Sigmoid colon (tissue), 7 donors: Measurements from ENCODE around the gene ZIC1. TPM values are rescaled to one million over a fixed set of nuclear protein-coding genes. Genes with fewer than 3 reads are reported as not detected.

Experiments used
- DNase-seq: peaks from one replicate; pipeline ENCODE4 v3.0.0-alpha.2; 2019
- H3K27ac ChIP-seq, 4 donors: fragments of 200-600 bp; sonication (generic); one replicate each; pipeline ENCODE4 v1.5.1; 2016 to 2019; ENCODE audit warnings: mild to moderate bottlenecking in 1 of 4
- H3K27me3 ChIP-seq, 3 donors: fragments of 200-600 bp; sonication (generic); one replicate each; pipeline ENCODE4 v1.5.1; 2019; ENCODE audit warnings: mild to moderate bottlenecking in 1 of 3
- H3K36me3 ChIP-seq, 4 donors: fragments of 200-600 bp; sonication (generic); one replicate each; pipeline ENCODE4 v1.5.1; 2016 to 2019
- H3K4me1 ChIP-seq, 4 donors: fragments of 200-600 bp; sonication (generic); one replicate each; pipeline ENCODE4 v1.5.1; 2017 to 2019
- H3K4me3 ChIP-seq, 4 donors: fragments of 200-600 bp; sonication (generic); one replicate each; pipeline ENCODE4 v1.5.1; 2017 to 2019; ENCODE audit warnings: mild to moderate bottlenecking in 2 of 4, moderate library complexity in 1 of 4
- H3K9me3 ChIP-seq, 4 donors: fragments of 200-600 bp in 3 of 4; sonication (generic) in 3 of 4; one replicate each; pipeline versions ENCODE4 v1.5.1 to v1.6.1; 2013 to 2019
- EP300 ChIP-seq, 4 donors: sonication (generic); formaldehyde crosslinking; IDR thresholded peaks; one replicate each; pipeline ENCODE4 v1.6.1; 2017; ENCODE audit warnings: antibody characterized with exemption in 4 of 4
- POLR2A ChIP-seq, 2 donors: fragments of 450-650 bp; IDR thresholded peaks; one replicate each; pipeline ENCODE4 v1.6.1; 2016; ENCODE audit warnings: antibody characterized with exemption in 2 of 2, mild to moderate bottlenecking in 2 of 2, moderate library complexity in 2 of 2
- POLR2AphosphoS5 ChIP-seq, 4 donors: sonication (generic); formaldehyde crosslinking; IDR thresholded peaks; one replicate each; pipeline ENCODE4 v1.6.1; 2017; ENCODE audit warnings: antibody characterized with exemption in 4 of 4
- WGBS, 2 donors: extraction: QIAGEN DNeasy Blood & Tissue Kit; methylation state at CpG; one replicate each; pipeline ENCODE4 v1.1.7; 2013; 5-methylcytosine and 5-hydroxymethylcytosine counted together
- intact Hi-C: fragments of 100-400 bp; cut with DNase I; formaldehyde crosslinking; loops from one replicate; pipeline ENCODE4 v1.15.1; 2023
- polyA plus RNA-seq, 3 donors: library from polyadenylated mRNA; stranded (reverse); fragments of 200-250 nt; gene quantifications; one replicate each; pipeline ENCODE4 v1.2.3, GENCODE V29; 2013
- total RNA-seq, 4 donors: library from RNA; depleted of rRNA; stranded (reverse); fragments of >200 nt; gene quantifications; one replicate each; pipeline ENCODE4 v1.1.0, GENCODE V29; 2016
- TF ChIP-seq, protein P1 (sequence below), 4 experiments: fragments of 450-650 bp in 3 of 4; fragments of 200-600 bp in 1 of 4; IDR thresholded peaks; one replicate each; pipeline ENCODE4 v1.5.1; 2016 to 2019; ENCODE audit warnings: antibody characterized with exemption in 4 of 4, mild to moderate bottlenecking in 3 of 4, moderate library complexity in 2 of 4
- donor health status: healthy with polysubstance abuse.
- donor health status: Bipolar disorder and iron deficiency.
- donor health status: healthy.

Gene ZIC1
- total and polyA plus RNA-seq, 7 donors = not detected

DNA sequence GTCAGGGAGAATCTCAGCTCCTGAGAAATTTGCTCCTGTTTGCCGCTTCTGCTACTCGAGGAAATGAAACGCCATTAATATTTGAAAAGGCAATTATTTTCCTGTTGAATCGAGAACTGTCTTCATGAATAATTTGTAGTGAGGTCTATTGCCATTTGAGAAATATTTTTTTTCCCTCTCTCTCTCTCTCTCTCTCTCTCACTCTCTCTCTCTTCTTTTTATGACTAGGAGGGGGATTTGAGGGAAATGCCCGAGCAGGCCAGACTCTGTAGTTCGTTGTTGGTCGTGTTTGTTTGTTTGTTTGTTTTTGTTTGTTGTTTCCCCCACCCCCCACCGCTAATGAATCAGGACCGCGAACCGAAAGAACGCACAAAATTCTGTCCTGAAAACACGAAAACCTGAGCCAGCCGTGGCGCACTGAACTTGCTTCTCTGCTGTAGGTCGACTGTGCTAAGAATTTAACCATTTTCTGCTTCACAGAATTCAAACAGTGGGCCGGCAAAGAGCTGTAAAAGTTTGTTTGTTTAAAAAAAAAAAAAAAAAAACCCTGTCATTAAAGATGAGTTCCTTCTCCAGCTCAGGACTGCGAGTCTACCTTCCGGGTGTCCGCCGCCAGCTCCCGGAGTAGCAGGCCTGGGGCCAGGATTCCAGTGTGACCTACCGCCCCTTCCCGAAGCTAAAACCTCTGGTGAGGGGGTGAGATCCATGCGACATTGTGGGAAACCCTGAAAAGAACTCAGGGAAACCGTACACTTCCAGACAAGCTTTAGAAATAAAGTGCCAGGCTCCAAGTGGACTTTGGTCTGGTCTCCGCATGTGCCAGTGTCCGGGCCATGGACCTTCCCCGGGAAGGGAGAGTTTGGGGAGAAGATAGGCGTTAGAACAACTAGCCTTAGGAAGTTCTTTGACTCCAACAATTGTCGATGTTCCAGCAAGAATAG is 15.0 kb upstream of the ZIC1 start:
- DNase-seq = no peak
- H3K27ac ChIP-seq = no peak overlapping the region
- no peak for TF ChIP-seq POLR2A (IDR thresholded peaks at IDR 0.05)
- TF ChIP-seq, protein P1, sequence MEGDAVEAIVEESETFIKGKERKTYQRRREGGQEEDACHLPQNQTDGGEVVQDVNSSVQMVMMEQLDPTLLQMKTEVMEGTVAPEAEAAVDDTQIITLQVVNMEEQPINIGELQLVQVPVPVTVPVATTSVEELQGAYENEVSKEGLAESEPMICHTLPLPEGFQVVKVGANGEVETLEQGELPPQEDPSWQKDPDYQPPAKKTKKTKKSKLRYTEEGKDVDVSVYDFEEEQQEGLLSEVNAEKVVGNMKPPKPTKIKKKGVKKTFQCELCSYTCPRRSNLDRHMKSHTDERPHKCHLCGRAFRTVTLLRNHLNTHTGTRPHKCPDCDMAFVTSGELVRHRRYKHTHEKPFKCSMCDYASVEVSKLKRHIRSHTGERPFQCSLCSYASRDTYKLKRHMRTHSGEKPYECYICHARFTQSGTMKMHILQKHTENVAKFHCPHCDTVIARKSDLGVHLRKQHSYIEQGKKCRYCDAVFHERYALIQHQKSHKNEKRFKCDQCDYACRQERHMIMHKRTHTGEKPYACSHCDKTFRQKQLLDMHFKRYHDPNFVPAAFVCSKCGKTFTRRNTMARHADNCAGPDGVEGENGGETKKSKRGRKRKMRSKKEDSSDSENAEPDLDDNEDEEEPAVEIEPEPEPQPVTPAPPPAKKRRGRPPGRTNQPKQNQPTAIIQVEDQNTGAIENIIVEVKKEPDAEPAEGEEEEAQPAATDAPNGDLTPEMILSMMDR (IDR thresholded peaks at IDR 0.05) = no peak
- TF ChIP-seq POLR2AphosphoS5 (IDR thresholded peaks at IDR 0.05) = no peak
- TF ChIP-seq EP300 (IDR thresholded peaks at IDR 0.05) = no peak
- peaks cover 0 to 11% (median 0%) of the 10 kb centered on the region in 4 donors for H3K9me3 ChIP-seq
- peaks cover 0 to 71% (median 61%) of the 10 kb centered on the region in 4 donors for H3K4me1 ChIP-seq
- H3K36me3 ChIP-seq = no peaks in the 10 kb centered on the region
- intact Hi-C loops = no loop called here
- 8 to 12% methylated on average over 31 of the region's 31 CpGs for WGBS, 2 donors
- peaks cover 93 to 100% (median 98%) of the 10 kb centered on the region in 3 donors for H3K27me3 ChIP-seq
- peak overlapping the region in 3 of 4 donors; percentile 15 to 39 (median 32) for H3K4me3 ChIP-seq

DNA sequence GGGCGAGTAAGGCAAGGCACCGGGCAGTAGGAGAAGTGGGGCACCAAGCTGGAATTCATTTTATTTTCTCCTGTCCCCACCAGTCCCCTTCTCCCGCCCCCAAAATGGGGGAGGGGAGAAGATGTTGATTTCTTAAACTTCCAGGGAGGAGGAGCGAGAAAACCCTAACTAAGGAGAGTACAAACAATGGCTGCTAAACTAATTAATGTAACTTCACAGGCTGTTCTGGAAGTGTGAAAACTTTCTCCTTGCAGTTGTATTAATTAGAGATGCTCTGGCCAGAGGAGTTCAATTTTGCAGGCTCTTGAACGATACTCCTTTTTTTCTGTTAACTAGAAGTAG is 14.3 kb upstream of the ZIC1 start:
- H3K4me1 ChIP-seq = peaks cover 0 to 71% (median 61%) of the 10 kb centered on the region in 4 donors
- peaks cover 87 to 100% (median 98%) of the 10 kb centered on the region in 3 donors for H3K27me3 ChIP-seq
- no peak overlapping the region for H3K4me3 ChIP-seq
- H3K27ac ChIP-seq = no peak overlapping the region
- WGBS, 2 donors = 14 to 16% methylated on average over 5 of the region's 5 CpGs
- intact Hi-C loops = no loop called here
- peaks cover 0 to 6% (median 0%) of the 10 kb centered on the region in 4 donors for H3K9me3 ChIP-seq
- TF ChIP-seq POLR2A (IDR thresholded peaks at IDR 0.05) (no peak), EP300 (IDR thresholded peaks at IDR 0.05) (no peak), POLR2AphosphoS5 (IDR thresholded peaks at IDR 0.05) (no peak)
- TF ChIP-seq, protein P1 (IDR thresholded peaks at IDR 0.05) = no peak
- no peaks in the 10 kb centered on the region for H3K36me3 ChIP-seq
- DNase-seq = no peak

DNA sequence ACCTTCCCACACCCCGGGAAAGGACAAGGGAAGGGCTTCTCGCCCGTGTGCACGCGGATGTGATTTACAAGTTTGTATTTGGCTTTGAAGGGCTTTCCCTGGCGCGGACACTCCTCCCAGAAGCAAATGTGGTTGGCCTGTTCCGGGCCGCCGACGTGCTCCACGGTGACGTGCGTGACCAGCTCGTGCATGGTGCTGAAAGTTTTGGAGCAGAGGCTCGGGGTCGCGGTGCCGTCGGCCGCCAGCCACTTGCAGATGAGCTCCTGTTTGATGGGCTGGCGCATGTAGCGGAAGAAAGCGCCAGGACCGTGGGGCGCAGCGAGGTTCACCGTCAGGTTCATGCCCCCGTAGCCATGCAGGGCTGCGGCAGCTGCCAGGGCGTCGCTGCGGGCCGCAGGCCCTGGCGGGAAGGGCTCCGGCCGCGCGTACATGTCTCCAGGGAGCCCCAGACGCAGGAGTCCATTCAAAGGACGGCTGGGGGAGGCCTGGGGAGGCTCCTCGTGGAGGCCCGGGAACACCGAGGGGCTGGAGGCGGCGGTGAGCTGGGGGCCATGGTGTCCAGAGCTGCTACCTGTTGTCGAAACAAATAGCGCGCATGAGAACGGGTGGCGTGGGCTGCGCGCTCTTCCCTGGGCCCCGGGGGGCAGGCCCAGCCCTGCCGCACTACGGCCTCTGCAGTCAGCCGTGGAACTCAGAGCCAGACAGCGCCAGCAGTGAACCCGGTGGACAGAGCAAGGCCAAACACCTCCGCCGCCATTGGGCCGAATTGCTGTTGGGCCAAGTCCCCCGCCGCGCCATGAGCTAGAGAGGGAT is 13.1 kb upstream of the ZIC1 start:
- no peak for TF ChIP-seq EP300 (IDR thresholded peaks at IDR 0.05)
- TF ChIP-seq, protein P1 (IDR thresholded peaks at IDR 0.05) = no peak
- TF ChIP-seq POLR2AphosphoS5 (IDR thresholded peaks at IDR 0.05) = no peak
- TF ChIP-seq POLR2A (IDR thresholded peaks at IDR 0.05) = no peak
- H3K4me3 ChIP-seq = no peak overlapping the region
- H3K27me3 ChIP-seq = peaks cover 74 to 100% (median 92%) of the 10 kb centered on the region in 3 donors

DNA sequence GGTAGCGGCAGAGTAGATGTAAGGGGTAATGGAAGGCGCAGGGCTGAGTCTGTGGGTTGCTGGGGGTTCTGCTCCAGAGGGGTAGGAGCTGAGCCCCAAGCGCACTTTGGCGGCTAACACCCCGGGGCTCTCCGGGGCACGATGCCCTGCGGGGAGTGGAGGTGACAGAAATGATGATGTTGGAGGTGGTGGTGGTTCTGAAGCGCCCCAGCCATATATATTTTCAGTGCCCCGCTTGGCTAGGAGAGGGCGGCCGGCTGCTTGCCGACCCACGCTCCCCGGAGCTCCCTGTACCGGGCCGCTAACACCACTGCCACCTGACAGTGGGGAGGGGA is 12.5 kb upstream of the ZIC1 start:
- H3K27me3 ChIP-seq = peaks cover 69 to 100% (median 91%) of the 10 kb centered on the region in 3 donors
- DNase-seq = no peak
- no peak overlapping the region for H3K27ac ChIP-seq
- no peaks in the 10 kb centered on the region for H3K9me3 ChIP-seq
- intact Hi-C loops = no loop called here
- no peaks in the 10 kb centered on the region for H3K36me3 ChIP-seq
- H3K4me3 ChIP-seq = no peak overlapping the region
- WGBS, 2 donors = 8 to 29% methylated on average over 17 of the region's 17 CpGs
- H3K4me1 ChIP-seq = peaks cover 0 to 58% (median 50%) of the 10 kb centered on the region in 4 donors
- no peak for TF ChIP-seq POLR2AphosphoS5 (IDR thresholded peaks at IDR 0.05)
- no peak for TF ChIP-seq POLR2A (IDR thresholded peaks at IDR 0.05)
- no peak for TF ChIP-seq EP300 (IDR thresholded peaks at IDR 0.05)
- TF ChIP-seq, protein P1 (IDR thresholded peaks at IDR 0.05) = no peak

More for the DNA sequence above, 13.1 kb upstream of the ZIC1 start:
- Histone ChIP-seq H3K4me1 (peaks cover 0 to 64% (median 56%) of the 10 kb centered on the region in 4 donors), H3K36me3 (no peaks in the 10 kb centered on the region), H3K27ac (no peak overlapping the region), H3K9me3 (peaks cover 0 to under 1% (median 0%) of the 10 kb centered on the region in 4 donors)
- DNase-seq = no peak
- intact Hi-C loops = no loop called here
- WGBS, 2 donors = 9 to 28% methylated on average over 65 of the region's 65 CpGs
